Gastrocnemius medialis (tissue), 4 donors: Measurements from ENCODE around the gene PLN. TPM values are rescaled to one million over a fixed set of nuclear protein-coding genes. Genes with fewer than 3 reads are reported as not detected.

Experiments
- ATAC-seq, 2 donors: fragments of 150-250 bp; one replicate each; pipeline ENCODE4 v1.9.1; 2016
- DNase-seq, 2 donors: peaks; one replicate each; pipeline ENCODE4 v3.0.0-alpha.2; 2019
- H3K27ac ChIP-seq, 4 donors: fragments of 200-600 bp; sonication (generic); 1 replicate in 1 of 4; 2 replicates in 3 of 4; pipeline ENCODE4 v1.5.1; 2016 to 2018; ENCODE audit warnings: mild to moderate bottlenecking in 2 of 4, moderate library complexity in 1 of 4
- H3K27me3 ChIP-seq, 3 donors: fragments of 200-600 bp; sonication (generic) in 2 of 3; 1 replicate in 1 of 3; 2 replicates in 2 of 3; pipeline versions ENCODE4 v1.5.1 to v1.6.0; 2016 to 2019; ENCODE audit warnings: mild to moderate bottlenecking in 1 of 3, moderate library complexity in 1 of 3
- H3K36me3 ChIP-seq, 2 donors: fragments of 200-600 bp; sonication (generic) in 1 of 2; one replicate each; pipeline ENCODE4 v1.5.1; 2017 to 2018
- H3K4me1 ChIP-seq, 2 donors: fragments of 200-600 bp; sonication (generic) in 1 of 2; one replicate each; pipeline ENCODE4 v1.5.1; 2016 to 2017; ENCODE audit warnings: mild to moderate bottlenecking in 2 of 2
- H3K4me3 ChIP-seq, 4 donors: fragments of 200-600 bp; sonication (generic) in 3 of 4; 1 replicate in 1 of 4; 2 replicates in 3 of 4; pipeline ENCODE4 v1.5.1; 2016 to 2019; ENCODE audit warnings: mild to moderate bottlenecking in 2 of 4
- H3K9me3 ChIP-seq, 3 donors: fragments of 200-600 bp; sonication (generic) in 2 of 3; 1 replicate in 1 of 3; 2 replicates in 2 of 3; pipeline ENCODE4 v1.5.1; 2016 to 2019
- CTCF ChIP-seq, 5 experiments: fragments of 450-650 bp in 3 of 5; fragments of 200-600 bp in 2 of 5; sonication (generic) in 2 of 5; IDR thresholded peaks in 4 of 5; conservative IDR thresholded peaks in 1 of 5; 1 replicate in 4 of 5; 2 replicates in 1 of 5; pipeline ENCODE4 v1.5.1; 2016 to 2019; ENCODE audit warnings: antibody characterized with exemption in 5 of 5, mild to moderate bottlenecking in 3 of 5, moderate library complexity in 3 of 5
- POLR2A ChIP-seq, 2 donors: fragments of 450-650 bp; IDR thresholded peaks; one replicate each; pipeline ENCODE4 v1.6.1; 2017; ENCODE audit warnings: antibody characterized with exemption in 2 of 2, mild to moderate bottlenecking in 2 of 2, moderate library complexity in 2 of 2
- in situ Hi-C, 4 donors: fragments of 200-750 bp; cut with MboI; loops; one replicate each; pipeline versions ENCODE4 v1.15.0 to v1.8.0; 2017; ENCODE audit warnings: low sequenced_read_pairs in 4 of 4
- intact Hi-C: fragments of 100-400 bp; cut with DNase I; formaldehyde crosslinking; loops from one replicate; pipeline ENCODE4 v1.15.1; 2023; ENCODE audit warnings: low total_unique reads
- total RNA-seq, 4 donors: library from RNA; depleted of rRNA; stranded (reverse); fragments of >200 nt; gene quantifications; one replicate each; pipeline versions ENCODE4 v1.1.0 to v1.2.3, GENCODE V29; 2016

PLN gene
- total RNA-seq, 4 donors from 2014 or later, result 49.6 to 278 (median 202) TPM

GRCh38 chr6:118522422-118522821 lies 25.7 kb upstream of the PLN start:
- DNase-seq (peak in 1 of 2 donors; percentile 28), ATAC-seq (peak in 1 of 2 donors; percentile 44)
- peak overlapping the region in 1 of 4 donors; percentile 7 for H3K27ac ChIP-seq
- no peak for TF ChIP-seq CTCF (IDR thresholded peaks at IDR 0.05 in 4 of 5, conservative IDR thresholded peaks at IDR 0.05 in 1 of 5)
- TF ChIP-seq POLR2A (IDR thresholded peaks at IDR 0.05), result no peak
- H3K9me3 ChIP-seq, result no peaks in the 10 kb centered on the region
- H3K27me3 ChIP-seq, result no peaks in the 10 kb centered on the region
- no peak overlapping the region for H3K4me3 ChIP-seq
- intact Hi-C loops, result no loop called here
- in situ Hi-C loops, result loop anchor here in 1 of 4 donors (25.0 kb wide), 1 partner anchor 235 kb away; no protein-coding TSS in a partner anchor
- H3K36me3 ChIP-seq, result no peaks in the 10 kb centered on the region
- H3K4me1 ChIP-seq, result peaks cover 25 to 28% of the 10 kb centered on the region in 2 donors

GRCh38 chr6:118523216-118523615 lies 24.9 kb upstream of the PLN start:
- ATAC-seq, result no peak
- Histone ChIP-seq H3K4me1 (peaks cover 33 to 35% of the 10 kb centered on the region in 2 donors), H3K36me3 (no peaks in the 10 kb centered on the region), H3K27ac (no peak overlapping the region), H3K4me3 (no peak overlapping the region), H3K27me3 (no peaks in the 10 kb centered on the region), H3K9me3 (no peaks in the 10 kb centered on the region)
- no peak for DNase-seq
- intact Hi-C loops, result no loop called here
- in situ Hi-C loops, result loop anchor here in 1 of 4 donors (25.0 kb wide), 1 partner anchor 236 kb away; no protein-coding TSS in a partner anchor
- TF ChIP-seq POLR2A (IDR thresholded peaks at IDR 0.05) (no peak), CTCF (IDR thresholded peaks at IDR 0.05 in 4 of 5, conservative IDR thresholded peaks at IDR 0.05 in 1 of 5) (no peak)

DNA sequence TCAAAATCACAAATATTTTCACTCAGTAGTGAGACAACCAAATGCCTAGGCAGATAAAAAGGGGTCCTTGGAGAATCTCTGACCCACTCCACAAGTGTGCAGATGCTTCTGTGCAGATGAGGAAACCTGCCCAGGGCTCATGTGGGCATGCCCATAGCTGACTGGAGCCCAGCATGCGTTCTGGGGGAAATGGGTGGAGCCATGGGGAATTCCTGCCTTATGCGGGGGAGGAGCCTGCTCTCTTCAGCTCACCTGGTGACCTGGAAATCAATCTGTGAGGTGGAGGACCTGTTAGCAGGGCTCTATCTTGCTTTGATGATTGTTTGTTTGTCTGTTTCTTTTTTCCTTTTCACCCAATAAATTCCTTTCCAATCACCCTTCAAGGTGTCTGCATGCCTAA lies 23.4 kb upstream of the PLN start:
- Histone ChIP-seq H3K27me3 (no peaks in the 10 kb centered on the region), H3K4me3 (no peak overlapping the region), H3K27ac (no peak overlapping the region), H3K4me1 (peaks cover 46 to 48% of the 10 kb centered on the region in 2 donors), H3K9me3 (no peaks in the 10 kb centered on the region), H3K36me3 (no peaks in the 10 kb centered on the region)
- intact Hi-C loops, result no loop called here
- TF ChIP-seq CTCF (IDR thresholded peaks at IDR 0.05 in 4 of 5, conservative IDR thresholded peaks at IDR 0.05 in 1 of 5) (no peak), POLR2A (IDR thresholded peaks at IDR 0.05) (no peak)
- no peak for ATAC-seq
- no peak for DNase-seq
- in situ Hi-C loops, result loop anchor here in 2 of 4 donors (25.0 kb wide), 1 partner anchor 237 kb away; no protein-coding TSS in a partner anchor

GRCh38 chr6:118525913-118526780 lies 21.9 kb upstream of the PLN start:
- Histone ChIP-seq H3K27ac (peak overlapping the region; percentile 1 to 43 (median 32)), H3K4me1 (peaks cover 48 to 53% of the 10 kb centered on the region in 2 donors), H3K9me3 (no peaks in the 10 kb centered on the region), H3K27me3 (no peaks in the 10 kb centered on the region), H3K36me3 (no peaks in the 10 kb centered on the region), H3K4me3 (no peak overlapping the region)
- intact Hi-C loops, result no loop called here
- ATAC-seq (no peak), DNase-seq (no peak)
- no peak for TF ChIP-seq POLR2A (IDR thresholded peaks at IDR 0.05)
- TF ChIP-seq CTCF (IDR thresholded peaks at IDR 0.05 in 4 of 5, conservative IDR thresholded peaks at IDR 0.05 in 1 of 5), result no peak
- in situ Hi-C loops, result loop anchor here in 1 of 4 donors (25.0 kb wide), 1 partner anchor 239 kb away; no protein-coding TSS in a partner anchor
